T-helper 22 cell (primary cell): ENCODE results near the gene MOB3C.

Source experiments
- DNase-seq: peaks from one replicate; pipeline ENCODE4 v3.0.0-alpha.2; 2020; ENCODE audit warnings: low read depth

MOB3C gene

DNA sequence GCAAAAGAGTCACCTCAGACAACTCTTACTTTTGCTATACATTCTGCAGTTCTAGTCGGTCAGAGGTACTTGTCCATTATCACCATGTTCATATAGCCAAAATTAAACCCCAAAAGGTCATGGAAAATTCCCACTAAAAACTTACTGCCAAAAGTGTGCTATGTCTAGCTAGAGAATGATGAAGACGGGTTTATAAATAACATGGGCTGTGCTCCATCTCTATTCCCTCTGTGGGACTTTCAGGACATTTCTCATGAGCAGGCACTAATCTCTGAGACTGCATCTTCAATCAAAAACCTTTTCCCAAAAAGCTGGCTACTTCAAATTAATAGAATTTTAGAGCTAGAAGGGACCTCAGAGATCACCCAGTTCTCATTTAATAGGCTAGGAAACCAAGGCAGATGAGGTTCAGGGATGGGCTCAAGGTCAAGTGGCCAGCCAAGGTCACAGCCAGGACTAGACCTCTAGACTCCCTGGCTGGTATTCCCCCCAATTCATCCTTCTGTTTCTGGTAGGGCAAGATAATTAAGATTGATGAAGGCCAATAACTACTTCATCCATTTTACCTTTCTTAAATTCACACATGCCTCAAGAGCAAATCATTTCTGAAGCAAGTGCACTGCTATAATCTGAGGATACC lies 21.0 kb upstream of the MOB3C start:
- no peak for DNase-seq

- no peak for DNase-seq
Measured at GRCh38 chr1:46635205-46635604, 18.6 kb upstream of the MOB3C start.

DNA sequence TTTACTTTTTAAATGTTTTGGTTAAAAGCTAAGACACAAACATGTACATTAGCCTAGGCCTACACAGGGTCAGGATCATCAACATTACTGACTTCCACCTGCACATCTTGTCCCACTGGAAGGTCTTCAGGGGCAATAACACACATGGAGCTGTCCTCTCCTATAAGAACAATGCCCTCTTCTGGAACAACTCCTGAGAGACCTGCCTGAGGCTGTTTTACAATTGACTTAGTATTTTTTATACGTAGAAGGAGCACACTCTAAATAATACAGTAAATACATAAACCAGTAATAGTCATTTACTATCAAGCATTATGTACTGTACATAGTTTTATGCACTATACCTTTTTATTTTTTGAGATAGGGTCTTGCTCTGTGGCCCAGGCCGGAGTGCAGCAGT lies 14.1 kb upstream of the MOB3C start:
- no peak for DNase-seq

- no peak for DNase-seq
Measured at GRCh38 chr1:46623743-46624644, 7.4 kb upstream of the MOB3C start.

GRCh38 chr1:46622344-46622743 lies 5.7 kb upstream of the MOB3C start:
- no peak for DNase-seq

DNA sequence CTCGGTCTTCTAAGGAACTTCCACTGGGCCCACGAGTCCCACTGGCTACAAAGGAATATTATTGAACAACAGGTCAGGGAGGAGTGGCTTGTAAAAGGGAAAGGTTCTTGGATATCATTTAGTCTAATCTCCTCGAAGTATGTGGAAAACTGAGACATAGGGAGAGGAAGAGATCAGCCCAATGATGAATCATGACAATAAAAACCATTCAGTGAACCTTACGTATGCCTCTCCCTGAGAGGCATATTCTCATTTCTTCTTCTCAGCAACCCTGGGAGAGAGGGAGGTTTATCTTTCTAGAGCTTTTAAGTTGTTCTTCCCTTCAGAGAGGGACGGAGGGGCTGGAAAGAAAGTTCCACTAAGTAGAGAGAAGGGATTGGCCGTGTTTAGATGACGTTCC lies 5.3 kb upstream of the MOB3C start:
- DNase-seq = no peak

GRCh38 chr1:46619656-46620258 lies 3.1 kb upstream of the MOB3C start:
- DNase-seq = no peak

- no peak for DNase-seq
Measured at GRCh38 chr1:46618754-46619415, 2.3 kb upstream of the MOB3C start.

- no peak for DNase-seq
Measured at GRCh38 chr1:46617833-46618232, 1.2 kb upstream of the MOB3C start.

- no peak for DNase-seq
Measured at GRCh38 chr1:46617108-46617800, 643 bp upstream of the MOB3C start.

DNA sequence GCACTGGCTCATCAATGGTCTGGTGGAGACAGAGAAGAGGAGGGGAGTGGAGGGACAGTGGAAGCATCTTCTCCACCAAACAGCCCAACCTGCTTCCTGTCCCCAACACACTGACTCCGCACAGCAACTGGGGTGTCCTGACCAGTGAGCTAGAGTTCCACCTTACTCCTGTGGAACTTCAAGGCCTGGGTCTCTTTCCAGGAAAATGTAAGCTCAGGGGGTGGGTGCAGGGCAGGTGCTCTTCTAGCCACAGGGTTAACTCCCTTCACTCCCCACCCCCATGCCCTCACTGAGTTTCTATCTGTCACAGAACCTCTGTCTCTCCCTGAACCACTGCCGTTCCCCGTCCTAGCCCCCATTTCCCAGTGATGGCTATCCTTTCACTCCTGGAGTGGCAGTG lies 876 bp downstream of the MOB3C start:
- DNase-seq = no peak

- no peak for DNase-seq
Measured at GRCh38 chr1:46615088-46615487, 1.5 kb downstream of the MOB3C start.

DNA sequence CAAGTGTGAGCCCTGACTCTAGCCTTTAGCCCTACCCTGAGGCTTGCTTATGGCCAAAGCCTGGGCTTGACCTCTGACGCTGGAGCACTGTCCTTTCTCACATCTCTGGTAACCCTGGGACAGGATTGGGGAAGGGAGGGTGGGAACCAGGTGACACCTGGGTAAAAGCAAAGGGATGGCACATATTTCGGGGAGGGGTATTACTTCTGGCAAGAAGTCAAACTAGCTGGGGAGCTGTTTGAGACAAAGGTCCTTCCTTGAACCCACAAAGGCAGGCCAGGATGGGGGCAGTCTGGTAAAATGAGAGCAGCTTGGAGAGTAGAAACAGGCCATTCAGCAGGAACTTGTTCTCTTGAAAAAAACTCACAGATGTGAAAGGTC lies 2.0 kb downstream of the MOB3C start:
- no peak for DNase-seq

DNA sequence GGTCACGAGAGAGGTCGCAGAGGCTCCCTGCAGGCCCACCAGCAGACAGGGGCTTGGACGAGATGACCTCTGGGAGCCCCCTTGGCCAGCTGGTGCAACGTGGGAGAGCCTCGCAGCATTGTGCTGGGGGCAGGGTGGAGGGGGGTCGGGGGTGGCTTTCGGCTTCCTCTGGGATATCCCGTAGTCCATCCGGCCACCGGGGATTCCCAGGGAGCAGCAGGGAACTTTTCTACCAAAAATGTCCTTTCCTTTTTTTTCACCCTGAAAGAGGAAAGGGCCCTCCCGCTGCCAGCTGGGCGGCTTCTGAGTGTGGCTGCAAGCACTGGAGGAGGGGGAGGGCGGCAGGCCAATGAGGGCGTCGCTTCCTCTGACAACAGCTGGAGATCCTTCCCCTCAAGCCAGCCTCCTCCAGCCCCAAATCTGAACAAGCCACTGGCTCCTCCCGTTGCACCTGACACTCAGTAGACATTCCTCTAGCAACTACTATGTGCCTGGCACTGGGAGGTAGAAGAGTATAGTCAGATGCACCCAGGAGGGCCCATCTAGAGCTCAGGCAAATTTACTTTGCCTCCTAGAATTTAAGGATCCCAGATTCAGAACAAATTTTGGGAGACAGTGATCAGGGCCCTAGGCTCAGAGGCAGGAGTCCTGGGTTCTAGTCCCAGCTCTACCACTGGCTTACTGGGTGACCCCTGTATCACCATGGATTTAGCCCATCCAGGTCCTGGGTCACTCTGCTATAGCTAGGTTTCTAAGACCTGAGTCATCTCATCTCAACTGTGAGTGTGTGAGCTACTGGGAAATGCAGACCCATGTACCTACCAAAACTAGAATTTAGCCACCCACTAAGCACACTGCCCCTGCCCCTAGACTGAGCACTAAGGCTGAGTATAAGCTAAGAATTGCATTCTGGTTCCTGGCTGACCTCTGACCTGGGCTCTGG lies 2.7 kb downstream of the MOB3C start:
- peak; percentile 24 for DNase-seq

GRCh38 chr1:46612937-46613660 lies 3.5 kb downstream of the MOB3C start:
- no peak for DNase-seq

GRCh38 chr1:46611691-46612221 lies 4.9 kb downstream of the MOB3C start:
- no peak for DNase-seq

- no peak for DNase-seq
Measured at GRCh38 chr1:46607345-46608130, 9.1 kb downstream of the MOB3C start.

- no peak for DNase-seq
Measured at GRCh38 chr1:46606255-46606965, 10.2 kb downstream of the MOB3C start.
